ENCODE data around the gene TMEM250.

TMEM250 gene

GRCh38 chr9:136081113-136081825 lies 37.4 kb downstream of the TMEM250 start:
- H2AK5ac ChIP-seq (ENCODE audit: low read length, severe bottlenecking) = no peak overlapping the region
- H3K79me1 ChIP-seq (replicated peaks; ENCODE audit: low read length, poor library complexity, severe bottlenecking) = peaks cover 46% of the 10 kb centered on the region
- no peaks in the 10 kb centered on the region for H3K27me3 ChIP-seq (ENCODE audit: control insufficient read depth in 1 of 2, insufficient read depth in 1 of 2, low read length in 2 of 2)
- H3K4me3 ChIP-seq (ENCODE audit: insufficient read depth in 1 of 2, low read depth in 1 of 2, low read length in 2 of 2) = peak overlapping the region in 1 of 2 experiments; percentile 28
- DNase-seq = peak; percentile 26
- no peak overlapping the region for H2BK5ac ChIP-seq (ENCODE audit: low read depth, low read length, poor library complexity, severe bottlenecking)
- no peak overlapping the region for H4K91ac ChIP-seq (ENCODE audit: low read length)
- peak overlapping the region in 1 of 2 experiments; percentile 15 for H2BK12ac ChIP-seq (ENCODE audit: low read length in 2 of 2)
- H3K4ac ChIP-seq (ENCODE audit: low read depth in 1 of 2, low read length in 2 of 2) = no peak overlapping the region
- H2AFZ ChIP-seq (ENCODE audit: low read depth, low read length) = no peak overlapping the region
- peaks cover 30% of the 10 kb centered on the region for H3K4me1 ChIP-seq (ENCODE audit: control insufficient read depth, insufficient read depth, low read depth, low read length)
- no peaks in the 10 kb centered on the region for H3K9me3 ChIP-seq (ENCODE audit: control insufficient read depth, low read length)
- no peak overlapping the region for H3K23ac ChIP-seq (ENCODE audit: low read length in 2 of 2)
- H3K27ac ChIP-seq (ENCODE audit: low read length, poor library complexity, severe bottlenecking) = no peak overlapping the region
- no peak overlapping the region for H4K8ac ChIP-seq (ENCODE audit: low read length)
- peak overlapping the region; percentile 23 for H2BK120ac ChIP-seq (ENCODE audit: low read depth, low read length)
- no peak overlapping the region for H3K4me2 ChIP-seq (ENCODE audit: low read length, poor library complexity, severe bottlenecking)
- WGBS = 89% methylated on average over 26 of the region's 27 CpGs
- peak overlapping the region in 1 of 2 experiments; percentile 4 for H3K18ac ChIP-seq (ENCODE audit: low read depth in 1 of 2, low read length in 2 of 2)
- peaks cover 0 to 69% of the 10 kb centered on the region in 2 experiments for H3K36me3 ChIP-seq (ENCODE audit: control insufficient read depth in 1 of 2, insufficient read depth in 2 of 2, low read depth in 1 of 2, low read length in 2 of 2)
- H3K9ac ChIP-seq (ENCODE audit: low read length) = no peak overlapping the region
- no peak overlapping the region for H3K14ac ChIP-seq (ENCODE audit: low read length in 2 of 2)
- H2BK15ac ChIP-seq (ENCODE audit: low read depth, poor library complexity, severe bottlenecking) = no peak overlapping the region

GRCh38 chr9:136080716-136081112 lies 38.0 kb downstream of the TMEM250 start:
- peak overlapping the region; percentile 12 for H2BK15ac ChIP-seq (ENCODE audit: low read depth, poor library complexity, severe bottlenecking)
- no peak overlapping the region for H3K14ac ChIP-seq (ENCODE audit: low read length in 2 of 2)
- peaks cover 46% of the 10 kb centered on the region for H3K79me1 ChIP-seq (replicated peaks; ENCODE audit: low read length, poor library complexity, severe bottlenecking)
- H2BK120ac ChIP-seq (ENCODE audit: low read depth, low read length) = peak overlapping the region; percentile 23
- peak overlapping the region in 1 of 2 experiments; percentile 25 for H2BK12ac ChIP-seq (ENCODE audit: low read length in 2 of 2)
- H3K27me3 ChIP-seq (ENCODE audit: control insufficient read depth in 1 of 2, insufficient read depth in 1 of 2, low read length in 2 of 2) = no peaks in the 10 kb centered on the region
- peaks cover 0 to 67% of the 10 kb centered on the region in 2 experiments for H3K36me3 ChIP-seq (ENCODE audit: control insufficient read depth in 1 of 2, insufficient read depth in 2 of 2, low read depth in 1 of 2, low read length in 2 of 2)
- no peak overlapping the region for H2AK5ac ChIP-seq (ENCODE audit: low read length, severe bottlenecking)
- peak overlapping the region in 1 of 2 experiments; percentile 17 for H3K23ac ChIP-seq (ENCODE audit: low read length in 2 of 2)
- peak overlapping the region; percentile 12 for H4K91ac ChIP-seq (ENCODE audit: low read length)
- H3K4me2 ChIP-seq (ENCODE audit: low read length, poor library complexity, severe bottlenecking) = no peak overlapping the region
- H3K9ac ChIP-seq (ENCODE audit: low read length) = no peak overlapping the region
- no peak overlapping the region for H2BK5ac ChIP-seq (ENCODE audit: low read depth, low read length, poor library complexity, severe bottlenecking)
- H3K4me1 ChIP-seq (ENCODE audit: control insufficient read depth, insufficient read depth, low read depth, low read length) = peaks cover 28% of the 10 kb centered on the region
- H4K8ac ChIP-seq (ENCODE audit: low read length) = no peak overlapping the region
- no peak overlapping the region for H2AFZ ChIP-seq (ENCODE audit: low read depth, low read length)
- WGBS = 92% methylated on average over 23 of the region's 23 CpGs
- no peak for DNase-seq
- no peak overlapping the region for H3K4ac ChIP-seq (ENCODE audit: low read depth in 1 of 2, low read length in 2 of 2)
- H3K9me3 ChIP-seq (ENCODE audit: control insufficient read depth, low read length) = no peaks in the 10 kb centered on the region
- no peak overlapping the region for H3K4me3 ChIP-seq (ENCODE audit: insufficient read depth in 1 of 2, low read depth in 1 of 2, low read length in 2 of 2)
- H3K27ac ChIP-seq (ENCODE audit: low read length, poor library complexity, severe bottlenecking) = no peak overlapping the region
- H3K18ac ChIP-seq (ENCODE audit: low read depth in 1 of 2, low read length in 2 of 2) = no peak overlapping the region

- H2BK12ac ChIP-seq (ENCODE audit: low read length in 2 of 2) = peak overlapping the region in 1 of 2 experiments; percentile 33
- H3K36me3 ChIP-seq (ENCODE audit: control insufficient read depth in 1 of 2, insufficient read depth in 2 of 2, low read depth in 1 of 2, low read length in 2 of 2) = peaks cover 2 to 72% of the 10 kb centered on the region in 2 experiments
- WGBS = 95% methylated on average over 6 of the region's 6 CpGs
Measured at GRCh38 chr9:136079916-136080246, 38.8 kb downstream of the TMEM250 start.

GRCh38 chr9:136079211-136079915 lies 39.3 kb downstream of the TMEM250 start:
- H3K14ac ChIP-seq (ENCODE audit: low read length in 2 of 2) = no peak overlapping the region
- no peak overlapping the region for H4K8ac ChIP-seq (ENCODE audit: low read length)
- no peak overlapping the region for H3K23ac ChIP-seq (ENCODE audit: low read length in 2 of 2)
- DNase-seq = peak; percentile 28
- peaks cover 7 to 73% of the 10 kb centered on the region in 2 experiments for H3K36me3 ChIP-seq (ENCODE audit: control insufficient read depth in 1 of 2, insufficient read depth in 2 of 2, low read depth in 1 of 2, low read length in 2 of 2)
- H3K18ac ChIP-seq (ENCODE audit: low read depth in 1 of 2, low read length in 2 of 2) = no peak overlapping the region
- 68% methylated on average over 16 of the region's 16 CpGs for WGBS
- H2BK120ac ChIP-seq (ENCODE audit: low read depth, low read length) = no peak overlapping the region
- H3K27ac ChIP-seq (ENCODE audit: low read length, poor library complexity, severe bottlenecking) = no peak overlapping the region
- H3K79me1 ChIP-seq (replicated peaks; ENCODE audit: low read length, poor library complexity, severe bottlenecking) = peaks cover 49% of the 10 kb centered on the region
- no peak overlapping the region for H2AFZ ChIP-seq (ENCODE audit: low read depth, low read length)
- H3K4me3 ChIP-seq (ENCODE audit: insufficient read depth in 1 of 2, low read depth in 1 of 2, low read length in 2 of 2) = no peak overlapping the region
- no peak overlapping the region for H3K9ac ChIP-seq (ENCODE audit: low read length)
- H3K4ac ChIP-seq (ENCODE audit: low read depth in 1 of 2, low read length in 2 of 2) = peak overlapping the region; percentile 28 to 38
- no peaks in the 10 kb centered on the region for H3K27me3 ChIP-seq (ENCODE audit: control insufficient read depth in 1 of 2, insufficient read depth in 1 of 2, low read length in 2 of 2)
- peaks cover 28% of the 10 kb centered on the region for H3K4me1 ChIP-seq (ENCODE audit: control insufficient read depth, insufficient read depth, low read depth, low read length)
- no peak overlapping the region for H2BK5ac ChIP-seq (ENCODE audit: low read depth, low read length, poor library complexity, severe bottlenecking)
- H2BK15ac ChIP-seq (ENCODE audit: low read depth, poor library complexity, severe bottlenecking) = no peak overlapping the region
- H2AK5ac ChIP-seq (ENCODE audit: low read length, severe bottlenecking) = no peak overlapping the region
- H2BK12ac ChIP-seq (ENCODE audit: low read length in 2 of 2) = no peak overlapping the region
- no peak overlapping the region for H3K4me2 ChIP-seq (ENCODE audit: low read length, poor library complexity, severe bottlenecking)
- H3K9me3 ChIP-seq (ENCODE audit: control insufficient read depth, low read length) = no peaks in the 10 kb centered on the region
- H4K91ac ChIP-seq (ENCODE audit: low read length) = no peak overlapping the region

More at GRCh38 chr9:136079916-136080246, 38.8 kb downstream of the TMEM250 start:
- Histone ChIP-seq H3K27ac (ENCODE audit: low read length, poor library complexity, severe bottlenecking) (no peak overlapping the region), H4K91ac (ENCODE audit: low read length) (peak overlapping the region; percentile 54), H2BK5ac (ENCODE audit: low read depth, low read length, poor library complexity, severe bottlenecking) (no peak overlapping the region), H3K4me2 (ENCODE audit: low read length, poor library complexity, severe bottlenecking) (no peak overlapping the region), H3K27me3 (ENCODE audit: control insufficient read depth in 1 of 2, insufficient read depth in 1 of 2, low read length in 2 of 2) (no peaks in the 10 kb centered on the region), H3K9me3 (ENCODE audit: control insufficient read depth, low read length) (no peaks in the 10 kb centered on the region), H4K8ac (ENCODE audit: low read length) (no peak overlapping the region), H3K23ac (ENCODE audit: low read length in 2 of 2) (no peak overlapping the region), H3K79me1 (replicated peaks; ENCODE audit: low read length, poor library complexity, severe bottlenecking) (peaks cover 50% of the 10 kb centered on the region), H3K9ac (ENCODE audit: low read length) (no peak overlapping the region), H2AFZ (ENCODE audit: low read depth, low read length) (no peak overlapping the region), H3K4me3 (ENCODE audit: insufficient read depth in 1 of 2, low read depth in 1 of 2, low read length in 2 of 2) (no peak overlapping the region), H2AK5ac (ENCODE audit: low read length, severe bottlenecking) (no peak overlapping the region), H3K4me1 (ENCODE audit: control insufficient read depth, insufficient read depth, low read depth, low read length) (peaks cover 28% of the 10 kb centered on the region), H3K4ac (ENCODE audit: low read depth in 1 of 2, low read length in 2 of 2) (peak overlapping the region in 1 of 2 experiments; percentile 17), H3K14ac (ENCODE audit: low read length in 2 of 2) (peak overlapping the region in 1 of 2 experiments; percentile 74), H2BK15ac (ENCODE audit: low read depth, poor library complexity, severe bottlenecking) (no peak overlapping the region), H3K18ac (ENCODE audit: low read depth in 1 of 2, low read length in 2 of 2) (peak overlapping the region; percentile 29 to 67), H2BK120ac (ENCODE audit: low read depth, low read length) (no peak overlapping the region)
- no peak for DNase-seq
